Esophagus muscularis mucosa (tissue), 4 donors: ENCODE data around the gene GATA6. TPM values are rescaled to one million over a fixed set of nuclear protein-coding genes. Genes with fewer than 3 reads are reported as not detected.

ENCODE experiments used
- DNase-seq: peaks from one replicate; pipeline ENCODE4 v3.0.0-alpha.2; 2017; ENCODE audit errors: extremely low spot score
- H3K27ac ChIP-seq, 4 donors: fragments of 200-600 bp; sonication (generic); replicated peaks in 1 of 4; 1 replicate in 3 of 4; 2 replicates in 1 of 4; pipeline ENCODE4 v1.5.1; 2016 to 2019; ENCODE audit warnings: mild to moderate bottlenecking in 1 of 4
- H3K27me3 ChIP-seq, 4 donors: fragments of 200-600 bp; sonication (generic); one replicate each; pipeline versions ENCODE4 v1.5.1 to v1.6.0; 2016 to 2019
- H3K36me3 ChIP-seq, 4 donors: fragments of 200-600 bp; sonication (generic); one replicate each; pipeline ENCODE4 v1.5.1; 2016 to 2019
- H3K4me1 ChIP-seq, 4 donors: fragments of 200-600 bp; sonication (generic); one replicate each; pipeline ENCODE4 v1.5.1; 2016 to 2019
- H3K4me3 ChIP-seq, 4 donors: fragments of 200-600 bp; sonication (generic); 1 replicate in 2 of 4; 2 replicates in 2 of 4; pipeline ENCODE4 v1.5.1; 2016 to 2019; ENCODE audit warnings: mild to moderate bottlenecking in 4 of 4, moderate library complexity in 1 of 4
- H3K9me3 ChIP-seq, 4 donors: fragments of 200-600 bp; sonication (generic); 1 replicate in 3 of 4; 2 replicates in 1 of 4; pipeline ENCODE4 v1.5.1; 2016 to 2019
- CTCF ChIP-seq, 3 experiments: fragments of 200-600 bp in 2 of 3; fragments of 450-650 bp in 1 of 3; sonication (generic) in 2 of 3; IDR thresholded peaks; one replicate each; pipeline ENCODE4 v1.5.1; 2017 to 2019; ENCODE audit warnings: antibody characterized with exemption in 3 of 3, mild to moderate bottlenecking in 2 of 3, moderate library complexity in 1 of 3
- EP300 ChIP-seq: sonication (generic); formaldehyde crosslinking; IDR thresholded peaks from one replicate; pipeline ENCODE4 v1.6.1; 2017; ENCODE audit warnings: antibody characterized with exemption
- POLR2A ChIP-seq: fragments of 450-650 bp; IDR thresholded peaks from one replicate; pipeline ENCODE4 v1.6.1; 2017; ENCODE audit warnings: antibody characterized with exemption, moderate library complexity, mild to moderate bottlenecking, low read depth
- POLR2AphosphoS5 ChIP-seq, 2 donors: sonication (generic); formaldehyde crosslinking; IDR thresholded peaks; one replicate each; pipeline ENCODE4 v1.6.1; 2017; ENCODE audit warnings: antibody characterized with exemption in 2 of 2
- WGBS: methylation state at CpG from one replicate; pipeline ENCODE4 v1.1.5; 2018; 5-methylcytosine and 5-hydroxymethylcytosine counted together
- intact Hi-C: fragments of 100-400 bp; cut with DNase I; formaldehyde crosslinking; loops from one replicate; pipeline ENCODE4 v1.15.1; 2023
- total RNA-seq, 4 donors: library from RNA; depleted of rRNA; stranded (reverse); fragments of >200 nt; gene quantifications; one replicate each; pipeline versions ENCODE4 v1.1.0 to v1.2.1, GENCODE V29; 2016

Gene GATA6
- total RNA-seq, 4 donors from 2014 or later = 6.6 to 35.5 (median 12.5) TPM

GRCh38 chr18:22132258-22132657, 37.1 kb upstream of the GATA6 start:
- WGBS = 79% methylated on average over 2 of the region's 2 CpGs
- no peak for TF ChIP-seq POLR2AphosphoS5 (IDR thresholded peaks at IDR 0.05)
- no peak for TF ChIP-seq EP300
- no peak for TF ChIP-seq CTCF (IDR thresholded peaks at IDR 0.05)
- no peak for TF ChIP-seq POLR2A
- no peaks in the 10 kb centered on the region for H3K9me3 ChIP-seq
- peaks cover 0 to 5% (median 0%) of the 10 kb centered on the region in 4 donors for H3K27me3 ChIP-seq
- intact Hi-C loops = no loop called here
- no peak overlapping the region for H3K4me3 ChIP-seq
- DNase-seq = no peak
- no peaks in the 10 kb centered on the region for H3K36me3 ChIP-seq
- no peaks in the 10 kb centered on the region for H3K4me1 ChIP-seq
- no peak overlapping the region for H3K27ac ChIP-seq

GRCh38 chr18:22132763-22133162, 36.6 kb upstream of the GATA6 start:
- H3K36me3 ChIP-seq = no peaks in the 10 kb centered on the region
- no peak for DNase-seq
- H3K27me3 ChIP-seq = peaks cover 0 to 5% (median 0%) of the 10 kb centered on the region in 4 donors
- TF ChIP-seq POLR2AphosphoS5 (IDR thresholded peaks at IDR 0.05) = no peak
- no peak for TF ChIP-seq POLR2A
- TF ChIP-seq CTCF (IDR thresholded peaks at IDR 0.05) = no peak
- TF ChIP-seq EP300 = no peak
- H3K27ac ChIP-seq = no peak overlapping the region
- 81% methylated on average over 2 of the region's 2 CpGs for WGBS
- H3K4me3 ChIP-seq = no peak overlapping the region
- no peaks in the 10 kb centered on the region for H3K4me1 ChIP-seq
- no peaks in the 10 kb centered on the region for H3K9me3 ChIP-seq
- intact Hi-C loops = no loop called here

- H3K36me3 ChIP-seq = no peaks in the 10 kb centered on the region
- H3K27me3 ChIP-seq = no peaks in the 10 kb centered on the region
- H3K27ac ChIP-seq = no peak overlapping the region
- no peaks in the 10 kb centered on the region for H3K9me3 ChIP-seq
- intact Hi-C loops = no loop called here
- DNase-seq = no peak
- 69% methylated on average over 4 of the region's 4 CpGs for WGBS
- H3K4me1 ChIP-seq = no peaks in the 10 kb centered on the region
- TF ChIP-seq POLR2AphosphoS5 (IDR thresholded peaks at IDR 0.05) = no peak
- no peak for TF ChIP-seq EP300
- TF ChIP-seq CTCF (IDR thresholded peaks at IDR 0.05) = no peak
- no peak for TF ChIP-seq POLR2A
- no peak overlapping the region for H3K4me3 ChIP-seq
These were observed 33.0 kb upstream of the GATA6 start for GRCh38 chr18:22136395-22136794.

GRCh38 chr18:22141211-22141610, 28.2 kb upstream of the GATA6 start:
- no peak overlapping the region for H3K27ac ChIP-seq
- no peaks in the 10 kb centered on the region for H3K4me1 ChIP-seq
- H3K9me3 ChIP-seq = no peaks in the 10 kb centered on the region
- H3K36me3 ChIP-seq = no peaks in the 10 kb centered on the region
- H3K27me3 ChIP-seq = no peaks in the 10 kb centered on the region
- H3K4me3 ChIP-seq = no peak overlapping the region
- TF ChIP-seq EP300 (no peak), POLR2A (no peak), CTCF (IDR thresholded peaks at IDR 0.05) (no peak), POLR2AphosphoS5 (IDR thresholded peaks at IDR 0.05) (no peak)
- intact Hi-C loops = no loop called here
- WGBS = 79% methylated on average over 4 of the region's 4 CpGs
- DNase-seq = no peak
